ENCODE measurements around the gene RASGRP3.

Gene RASGRP3

GRCh38 chr2:33492399-33493134 lies 16.1 kb downstream of the RASGRP3 start:
- peak; percentile 68 for DNase-seq (ENCODE audit: low read depth)

- no peak for DNase-seq (ENCODE audit: low read depth)
Observed at GRCh38 chr2:33494155-33494779, 17.8 kb downstream of the RASGRP3 start.

DNA sequence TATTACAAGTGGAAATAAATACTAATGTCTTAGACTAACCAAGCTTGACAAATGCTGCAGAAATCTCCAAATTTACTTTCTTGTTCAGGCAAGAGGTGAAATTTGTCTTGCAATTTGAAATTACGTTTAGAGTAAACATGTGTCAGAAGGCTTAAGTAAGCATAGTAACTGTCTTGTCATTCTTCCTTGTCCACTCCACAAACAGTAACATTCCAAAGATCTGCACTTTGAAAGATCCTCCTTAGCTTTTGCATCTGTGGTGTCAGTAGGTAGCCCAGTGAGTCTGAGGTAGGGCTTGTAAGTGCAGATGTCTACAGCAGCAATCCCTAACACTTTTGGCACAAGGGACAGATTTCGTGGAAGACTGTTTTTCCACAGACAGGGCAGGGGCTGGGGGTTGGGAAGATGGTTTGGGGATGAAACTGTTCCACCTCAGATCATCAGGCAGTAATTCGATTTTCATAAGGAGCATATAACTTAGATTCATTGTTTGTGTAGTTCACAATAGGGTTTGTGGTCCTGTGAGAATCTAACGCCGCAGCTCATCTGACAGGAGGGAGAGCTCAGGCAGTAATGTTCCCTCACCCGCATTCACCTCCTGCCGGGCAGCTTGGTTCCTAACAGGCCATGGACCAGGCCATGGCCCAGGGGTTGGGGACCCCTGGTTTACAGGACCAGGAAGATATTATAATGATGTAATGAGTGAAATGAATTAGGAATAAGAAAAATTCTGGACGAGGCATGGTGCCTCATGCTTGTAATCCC lies 18.6 kb downstream of the RASGRP3 start:
- no peak for DNase-seq (ENCODE audit: low read depth)

- DNase-seq (ENCODE audit: low read depth): no peak
Observed at GRCh38 chr2:33495683-33496082, 19.2 kb downstream of the RASGRP3 start.

DNA sequence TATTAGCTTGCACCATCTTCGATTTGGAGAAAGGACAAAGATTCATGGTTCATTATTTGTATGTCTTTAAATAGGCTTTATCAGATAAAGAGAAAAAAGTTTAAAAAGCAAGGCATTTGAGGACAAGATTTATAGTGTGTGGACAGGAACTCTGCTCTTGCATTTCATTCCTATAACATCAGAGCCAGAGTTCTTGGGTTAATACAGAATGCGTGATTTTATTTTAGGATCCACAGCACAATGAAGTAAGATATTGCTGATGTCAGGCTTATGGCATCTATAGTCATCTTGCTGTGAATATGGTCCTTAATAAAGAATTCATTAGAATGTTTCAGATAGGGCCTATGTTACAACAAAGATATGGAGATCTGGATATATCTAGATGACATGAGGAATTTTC lies 19.7 kb downstream of the RASGRP3 start:
- DNase-seq (ENCODE audit: low read depth): no peak

- DNase-seq (ENCODE audit: low read depth): no peak
Observed at GRCh38 chr2:33496726-33497125, 20.3 kb downstream of the RASGRP3 start.

GRCh38 chr2:33497221-33497650 lies 20.8 kb downstream of the RASGRP3 start:
- DNase-seq (ENCODE audit: low read depth): no peak

- DNase-seq (ENCODE audit: low read depth): no peak
Observed at GRCh38 chr2:33498291-33498956, 22.0 kb downstream of the RASGRP3 start.

- DNase-seq (ENCODE audit: low read depth): no peak
Observed at GRCh38 chr2:33500177-33500576, 23.7 kb downstream of the RASGRP3 start.

GRCh38 chr2:33502025-33502424 lies 25.6 kb downstream of the RASGRP3 start:
- no peak for DNase-seq (ENCODE audit: low read depth)

GRCh38 chr2:33503002-33503401 lies 26.6 kb downstream of the RASGRP3 start:
- DNase-seq (ENCODE audit: low read depth): no peak

DNA sequence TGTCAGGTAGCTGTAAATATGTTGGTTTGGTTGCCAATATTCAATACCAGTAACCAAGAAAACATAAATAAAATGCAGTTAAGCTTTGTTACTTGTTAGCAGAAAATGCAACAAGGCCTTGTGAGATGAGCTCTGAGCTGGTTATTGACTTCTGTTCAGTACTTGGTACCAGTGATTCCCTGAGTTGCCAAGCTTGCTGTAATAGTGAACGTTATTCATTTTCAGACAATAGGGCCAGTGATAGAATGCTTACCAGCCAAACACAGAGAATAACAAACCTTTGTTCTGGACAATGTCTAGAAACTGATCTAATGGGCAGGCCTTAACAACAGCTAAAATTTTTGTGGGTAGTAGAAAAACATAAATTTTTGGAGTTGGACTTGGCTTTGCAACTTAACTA lies 29.5 kb downstream of the RASGRP3 start:
- no peak for DNase-seq (ENCODE audit: low read depth)

DNA sequence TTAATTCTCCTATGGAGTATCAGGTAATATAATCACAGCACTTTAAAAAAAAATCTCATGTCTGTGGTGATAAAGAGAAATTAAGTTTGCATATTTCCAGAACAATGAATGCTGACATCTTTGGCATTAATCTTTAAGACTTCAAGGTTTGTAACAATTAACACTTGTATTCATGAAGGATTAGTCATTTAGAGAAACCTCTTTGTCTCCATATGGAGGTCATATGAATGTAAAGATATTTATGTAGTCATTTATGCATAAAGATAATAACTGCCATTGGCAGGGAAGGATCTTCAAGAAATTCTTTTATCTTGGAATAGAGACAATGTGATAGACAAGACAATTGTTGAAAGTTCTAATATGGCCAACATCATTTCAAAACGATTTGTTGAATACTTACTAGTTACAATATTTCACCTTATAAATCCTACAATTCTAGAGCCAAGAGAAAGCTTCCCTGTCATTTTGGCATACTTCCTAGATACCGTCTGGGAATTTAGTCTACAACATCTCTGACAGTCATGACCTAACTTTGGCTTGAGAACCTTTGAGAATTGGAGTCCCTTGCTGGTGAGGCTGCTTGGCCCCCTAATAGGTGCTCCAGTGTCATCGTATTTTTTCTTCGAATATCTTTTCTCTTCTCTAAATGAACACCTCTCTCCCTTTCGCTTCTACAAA lies 33.6 kb downstream of the RASGRP3 start:
- DNase-seq (ENCODE audit: low read depth): no peak

DNA sequence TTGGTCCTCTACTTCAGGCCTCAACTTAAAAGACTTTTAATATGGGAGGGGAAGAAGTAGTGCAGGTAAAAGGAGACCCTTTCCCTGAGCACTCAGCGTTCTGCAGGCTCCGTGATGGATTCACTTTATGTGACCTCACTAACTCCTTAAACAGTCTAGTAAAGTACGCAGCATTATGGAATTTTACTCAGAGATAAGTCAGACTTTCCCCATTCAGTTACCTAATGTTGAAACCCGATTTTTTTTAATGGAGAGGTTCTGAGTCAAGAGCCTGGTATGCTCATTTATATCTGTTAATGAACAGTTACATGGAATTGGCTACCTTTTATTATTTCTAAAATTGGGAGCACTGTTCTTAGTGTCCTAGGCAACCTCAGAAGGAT lies 34.1 kb downstream of the RASGRP3 start:
- no peak for DNase-seq (ENCODE audit: low read depth)

GRCh38 chr2:33511141-33511540 lies 34.7 kb downstream of the RASGRP3 start:
- no peak for DNase-seq (ENCODE audit: low read depth)

- DNase-seq (ENCODE audit: low read depth): no peak
Observed at GRCh38 chr2:33512112-33512511, 35.7 kb downstream of the RASGRP3 start.

DNA sequence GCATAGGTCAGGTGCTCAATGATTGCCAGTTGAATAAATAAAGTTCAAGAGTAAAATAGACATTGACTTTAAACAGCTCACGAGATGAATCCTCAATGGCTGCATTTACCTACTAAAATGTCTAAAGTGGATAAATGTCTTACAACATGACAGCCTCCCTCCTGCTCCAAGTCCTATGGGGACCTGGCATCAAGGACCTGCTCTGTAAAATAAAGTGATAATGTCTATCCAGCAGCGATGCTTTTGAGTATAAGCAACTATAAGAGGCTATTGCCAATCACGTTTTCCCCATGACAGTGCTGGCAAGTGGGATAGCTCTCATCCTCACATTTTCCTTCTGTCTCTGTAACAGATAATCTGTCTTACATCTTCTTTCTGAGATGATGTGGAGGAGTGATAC lies 37.0 kb downstream of the RASGRP3 start:
- DNase-seq (ENCODE audit: low read depth): no peak

DNA sequence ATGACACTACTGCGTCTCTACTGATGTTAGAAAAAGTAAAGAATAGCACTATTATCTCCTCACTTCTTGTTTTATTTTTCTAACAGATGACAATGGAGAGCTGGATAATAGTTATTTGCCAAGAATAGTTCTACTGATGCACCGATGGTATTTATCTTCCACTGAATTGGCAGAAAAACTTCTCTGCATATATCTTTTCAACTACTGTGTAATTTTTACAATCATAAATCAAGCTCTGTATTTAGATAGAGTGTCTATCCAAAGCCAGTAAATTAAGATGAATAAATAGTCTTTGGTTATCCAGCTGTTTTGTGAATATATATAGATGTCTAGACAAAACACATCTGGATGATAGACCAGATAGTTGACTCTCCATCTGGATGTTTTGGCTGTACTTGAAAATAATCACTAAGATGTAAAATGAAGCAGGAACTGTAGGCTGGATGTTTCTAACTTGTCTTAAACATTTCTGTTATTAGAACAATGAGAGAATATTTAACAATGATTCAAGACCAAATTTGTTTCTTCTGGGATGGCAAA lies 40.1 kb downstream of the RASGRP3 start:
- DNase-seq (ENCODE audit: low read depth): no peak

DNA sequence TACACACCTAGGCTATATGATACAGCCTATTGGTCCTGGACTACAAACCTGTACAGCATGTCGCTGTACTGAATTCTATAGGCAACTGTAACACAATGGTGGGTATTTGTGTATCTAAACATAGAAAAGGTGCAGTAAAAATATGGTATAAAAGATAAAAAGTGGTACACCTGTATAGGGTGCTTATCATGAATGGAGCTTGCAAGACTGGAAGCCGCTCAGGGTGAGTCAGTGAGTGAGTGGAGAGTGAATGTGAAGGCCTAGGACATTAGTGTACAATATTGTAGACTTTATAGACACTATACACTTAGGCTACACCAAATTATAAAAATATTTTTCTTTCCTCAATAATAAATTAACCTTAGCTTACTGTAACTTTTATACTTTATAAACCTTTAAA lies 41.8 kb downstream of the RASGRP3 start:
- DNase-seq (ENCODE audit: low read depth): no peak

DNA sequence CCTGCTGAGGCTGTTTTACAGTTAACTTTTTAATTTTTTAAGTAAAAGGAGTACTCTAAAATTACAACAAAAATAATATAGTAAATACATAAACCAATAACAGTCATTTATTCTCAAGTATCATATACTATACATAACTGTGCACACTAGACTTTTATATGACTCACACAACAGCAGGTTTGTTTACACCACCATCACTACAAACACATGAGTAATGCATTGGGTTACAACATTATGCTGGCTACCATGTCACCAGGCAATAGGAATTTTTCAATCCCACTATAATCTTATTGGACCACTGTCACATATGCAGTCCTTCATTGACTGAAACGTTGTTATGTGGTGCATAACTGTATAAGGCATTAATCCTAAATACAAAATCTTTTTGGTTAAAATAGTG lies 42.5 kb downstream of the RASGRP3 start:
- DNase-seq (ENCODE audit: low read depth): no peak

GRCh38 chr2:33521791-33522281 lies 45.4 kb downstream of the RASGRP3 start:
- DNase-seq (ENCODE audit: low read depth): no peak

DNA sequence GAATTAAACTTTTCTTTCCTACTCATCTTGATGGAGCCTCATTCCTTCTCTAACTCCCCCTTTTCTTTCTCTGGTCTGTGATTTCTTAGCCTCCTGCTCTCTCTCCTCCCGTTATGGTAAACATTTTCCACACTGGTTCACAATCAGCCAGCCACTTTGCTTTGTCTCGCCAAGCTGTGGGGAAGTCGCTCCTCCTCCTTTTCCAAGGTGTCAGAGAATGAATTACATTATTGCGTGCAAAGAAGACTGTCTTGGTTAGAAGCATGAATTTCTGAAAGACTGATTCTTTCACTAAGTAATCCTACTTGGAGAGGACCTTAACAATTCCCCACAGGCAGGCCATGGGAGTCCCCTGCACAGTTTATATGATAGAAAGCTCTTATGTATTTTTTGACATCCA lies 46.1 kb downstream of the RASGRP3 start:
- DNase-seq (ENCODE audit: low read depth): no peak
